K562 (cell line): ENCODE measurements around the gene RBKS.

Experiments
- CBX1 ChIP-seq: sonication (generic); IDR thresholded peaks from 2 replicates; pipeline ENCODE4 v1.6.1; 2016; ENCODE audit warnings: antibody characterized with exemption, low read depth, mild to moderate bottlenecking
- JUNB ChIP-seq: fragments of 450-650 bp; formaldehyde crosslinking; conservative IDR thresholded peaks from 2 replicates; pipeline ENCODE4 v1.4.0; 2020; ENCODE audit warnings: mild to moderate bottlenecking
- KLF13 ChIP-seq: fragments of 450-650 bp; IDR thresholded peaks from 2 replicates; pipeline ENCODE4 v1.6.1; 2016; ENCODE audit warnings: missing genetic modification characterization, low read depth, mild to moderate bottlenecking, missing compliant biosample characterization, moderate library complexity, borderline replicate concordance
- NFATC3 ChIP-seq: fragments of 450-650 bp; IDR thresholded peaks from 2 replicates; pipeline ENCODE4 v1.6.1; 2017; ENCODE audit warnings: mild to moderate bottlenecking
- NFYB ChIP-seq: IDR thresholded peaks from 2 replicates; pipeline ENCODE4 v1.6.1; 2011; ENCODE audit warnings: mild to moderate bottlenecking, moderate library complexity; ENCODE audit not compliant: insufficient read length; ENCODE audit errors: extremely low read depth
- SAP30 ChIP-seq: fragments of 200-600 bp; sonication (generic); IDR thresholded peaks from 2 replicates; pipeline ENCODE4 v1.6.1; 2012; ENCODE audit warnings: borderline replicate concordance, low read depth, mild to moderate bottlenecking, moderate library complexity, low read length, control low read depth, inconsistent platforms; ENCODE audit not compliant: insufficient read depth, poor library complexity, severe bottlenecking
- TAF1 ChIP-seq: IDR thresholded peaks from 2 replicates; pipeline ENCODE4 v1.6.1; 2011; ENCODE audit warnings: mild to moderate bottlenecking, low read length, moderate library complexity; ENCODE audit not compliant: insufficient read depth, control insufficient read depth, severe bottlenecking; ENCODE audit errors: extremely low read depth
- ZBTB26 ChIP-seq: fragments of 450-650 bp; formaldehyde crosslinking; IDR thresholded peaks from 2 replicates; pipeline ENCODE4 v1.4.0; 2022; ENCODE audit warnings: missing genetic modification characterization
- ZBTB33 ChIP-seq: sonication (generic); formaldehyde crosslinking; IDR thresholded peaks from 2 replicates; pipeline ENCODE4 v1.8.1; 2023; ENCODE audit warnings: mild to moderate bottlenecking, missing genetic modification reagents

- TF ChIP-seq JUNB (no peak), TAF1 (no peak), CBX1 (no peak), ZBTB33 (no peak), NFATC3 (no peak), KLF13 (tag) (no peak), SAP30 (no peak), NFYB (no peak), ZBTB26 (CRISPR knock-in tag) (no peak)
Observed at GRCh38 chr2:27762951-27763906, 127.0 kb downstream of the RBKS start.
